GM12891 (cell line): Measurements from ENCODE around the gene MME.

Experiments used
- POLR2A ChIP-seq: IDR thresholded peaks from 2 replicates; pipeline ENCODE4 v1.6.1; 2011; ENCODE audit warnings: low read depth, low read length, control low read depth
- POLR2AphosphoS5 ChIP-seq: IDR thresholded peaks from 2 replicates; pipeline ENCODE4 v1.6.1; 2011; ENCODE audit warnings: low read depth, low read length, control low read depth
- POU2F2 ChIP-seq: IDR thresholded peaks from 2 replicates; pipeline ENCODE4 v1.6.1; 2011; ENCODE audit warnings: low read depth, mild to moderate bottlenecking, control low read depth, low read length, moderate library complexity
- SPI1 ChIP-seq: IDR thresholded peaks from 2 replicates; pipeline ENCODE4 v1.6.1; 2011; ENCODE audit warnings: low read depth, low read length, control low read depth
- TAF1 ChIP-seq: IDR thresholded peaks from 2 replicates; pipeline ENCODE4 v1.6.1; 2011; ENCODE audit warnings: low read depth, low read length, control low read depth

- no peak for TF ChIP-seq POLR2AphosphoS5
- TF ChIP-seq SPI1, result no peak
- TF ChIP-seq POLR2A, result no peak
- no peak for TF ChIP-seq TAF1
- no peak for TF ChIP-seq POU2F2
These were observed 16.9 kb downstream of the MME start for GRCh38 chr3:155097009-155097349.
